Stimulated activated CD8-positive, alpha-beta memory T cell treated with anti-CD3 and anti-CD28 coated beads, Interleukin-12 subunit alpha, Interleukin-12 subunit beta, amount 100 ng/mL, for 24 hours (primary cell): ENCODE results near the gene QPRT.
A peak's percentile ranks its signal among the peaks of the same experiment; 100 is the strongest.
"Not testable (repeated sequence)": the region's sequence is repeated elsewhere in the genome, so short reads cannot be mapped to it uniquely, and the experiment has no call there.

Source experiments
- DNase-seq: peaks from one replicate; pipeline ENCODE4 v3.0.0-alpha.2; 2020; ENCODE audit errors: extremely low read depth

The QPRT gene

DNA sequence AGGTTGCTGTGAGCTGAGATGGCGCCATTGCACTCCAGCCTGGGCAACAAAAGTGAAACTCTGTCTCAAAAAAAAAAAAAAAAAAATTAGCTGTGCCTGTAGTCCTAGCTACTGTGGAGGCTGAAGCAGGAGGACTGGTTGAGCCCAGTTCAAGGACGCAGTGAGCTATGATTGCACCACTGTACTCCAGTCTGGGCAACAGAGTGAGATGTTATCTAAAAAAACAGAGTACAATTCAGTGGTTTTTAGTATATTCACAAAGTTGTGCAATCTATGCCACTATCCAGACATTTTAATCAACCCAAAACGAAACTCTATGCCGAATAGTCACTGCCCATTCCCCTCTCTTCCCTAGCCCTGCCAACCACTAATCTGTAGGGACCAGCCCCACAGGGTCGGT is 41.7 kb downstream of the QPRT start:
- no peak for DNase-seq

DNA sequence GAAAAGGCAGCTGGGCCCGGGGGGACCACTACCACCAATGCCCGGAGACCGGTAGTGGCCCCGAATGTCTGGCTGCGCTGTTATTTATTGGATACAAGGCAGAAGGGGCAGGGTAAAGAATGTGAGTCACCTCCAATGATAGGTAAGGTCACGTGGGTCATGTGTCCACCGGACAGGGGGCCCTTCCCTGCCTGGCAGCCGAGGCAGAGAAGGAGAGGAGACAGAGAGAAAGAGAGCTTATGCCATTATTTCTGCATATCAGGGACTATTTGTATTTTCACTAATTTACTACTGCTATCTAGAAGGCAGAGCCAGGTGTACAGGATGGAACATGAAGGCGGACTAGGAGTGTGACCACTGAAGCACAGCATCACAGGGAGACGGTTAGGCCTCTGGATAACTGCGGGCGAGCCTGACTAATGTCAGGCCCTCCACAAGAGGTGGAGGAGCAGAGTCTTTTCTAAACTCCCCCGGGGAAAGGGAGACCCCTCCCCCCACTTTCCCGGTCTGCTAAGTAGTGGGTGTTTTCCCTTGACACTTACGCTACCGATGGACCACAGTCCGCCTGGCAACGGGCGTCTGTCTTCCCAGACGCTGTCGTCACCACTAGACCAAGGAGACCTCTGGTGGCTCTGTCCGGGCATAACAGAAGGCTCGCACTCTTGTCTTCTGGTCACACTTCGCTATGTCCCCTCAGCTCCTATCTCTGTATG is 42.3 kb downstream of the QPRT start:
- not testable (repeated sequence) for DNase-seq

GRCh38 chr16:29726845-29727377 is 47.9 kb downstream of the QPRT start:
- no peak for DNase-seq

DNA sequence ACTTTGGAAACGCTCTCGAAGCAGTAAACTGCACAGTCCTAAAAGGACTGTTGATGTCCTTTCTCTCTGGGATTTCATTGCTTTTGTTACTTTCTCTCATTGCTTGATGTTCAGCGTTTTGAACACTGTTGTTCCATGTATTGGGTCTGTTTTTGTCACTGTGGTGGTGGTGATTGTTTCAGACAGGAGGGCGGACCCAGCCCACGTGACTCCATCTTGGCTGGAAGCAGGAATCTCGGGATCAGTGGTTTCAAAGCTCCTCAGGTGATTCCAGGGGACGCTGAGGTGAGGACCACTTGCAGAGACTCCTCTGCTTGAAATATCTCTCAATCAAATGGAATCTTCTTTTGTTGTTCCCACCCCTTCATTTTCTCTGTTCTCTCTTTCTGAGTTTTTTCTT is 48.5 kb downstream of the QPRT start:
- no peak for DNase-seq

- DNase-seq = no peak
Measured at GRCh38 chr16:29729116-29729521, 50.1 kb downstream of the QPRT start.

DNA sequence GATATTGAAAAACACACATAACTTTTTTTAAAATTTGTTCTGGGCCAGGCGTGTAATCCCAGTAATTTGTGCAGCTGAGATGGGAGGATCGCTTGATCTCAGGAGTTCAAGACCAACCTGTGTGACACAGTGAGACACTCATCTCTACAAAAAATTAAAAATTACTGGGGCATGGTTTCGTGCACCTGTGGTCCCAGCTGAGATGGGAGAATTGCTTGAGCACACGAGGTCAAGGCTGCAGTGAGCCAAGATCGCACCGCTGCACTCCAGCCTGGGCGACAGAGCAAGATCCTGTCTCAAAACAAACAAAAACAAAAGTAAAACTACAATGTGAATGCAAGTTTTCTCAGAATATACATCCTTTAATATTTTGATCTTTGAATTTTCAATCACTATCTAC is 51.7 kb downstream of the QPRT start:
- no peak for DNase-seq

DNA sequence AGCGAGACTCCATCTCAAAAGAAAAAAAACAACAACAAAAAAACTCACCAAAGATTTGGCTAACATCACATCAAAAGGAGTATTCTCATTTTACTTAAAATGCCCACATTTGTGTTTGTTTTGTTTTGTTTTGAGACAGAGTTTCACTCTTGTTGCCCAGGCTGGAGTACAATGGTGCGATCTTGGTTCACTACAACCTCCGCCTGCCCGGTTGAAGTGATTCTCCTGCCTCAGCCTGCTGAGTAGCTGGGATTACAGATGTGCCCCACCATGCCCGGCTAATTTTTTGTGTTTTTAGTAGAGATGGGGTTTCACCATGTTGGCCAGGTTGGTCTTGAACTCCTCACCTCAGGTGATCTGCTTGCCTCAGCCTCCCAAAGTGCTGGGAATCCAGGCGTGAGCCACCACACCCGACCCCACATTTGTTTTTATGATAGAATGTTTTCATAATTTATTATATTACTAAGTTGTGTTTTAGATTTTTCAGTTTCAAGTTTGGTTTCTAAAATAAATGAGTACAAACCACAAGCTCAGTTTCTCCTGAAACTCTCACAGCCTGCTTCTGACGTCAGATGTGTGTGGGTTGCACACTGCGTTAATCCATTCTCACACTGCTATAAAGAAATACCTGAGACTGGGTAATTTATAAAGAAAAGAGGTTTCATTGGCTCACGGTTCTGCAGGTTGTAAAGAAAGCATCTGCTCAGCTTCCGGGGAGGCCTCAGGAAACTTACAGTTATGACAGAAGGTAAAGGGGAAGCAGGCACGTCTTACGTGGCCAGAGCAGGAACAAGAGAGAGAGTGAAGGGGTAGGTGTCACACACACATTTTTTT is 53.0 kb downstream of the QPRT start:
- DNase-seq = peak; percentile 56

DNA sequence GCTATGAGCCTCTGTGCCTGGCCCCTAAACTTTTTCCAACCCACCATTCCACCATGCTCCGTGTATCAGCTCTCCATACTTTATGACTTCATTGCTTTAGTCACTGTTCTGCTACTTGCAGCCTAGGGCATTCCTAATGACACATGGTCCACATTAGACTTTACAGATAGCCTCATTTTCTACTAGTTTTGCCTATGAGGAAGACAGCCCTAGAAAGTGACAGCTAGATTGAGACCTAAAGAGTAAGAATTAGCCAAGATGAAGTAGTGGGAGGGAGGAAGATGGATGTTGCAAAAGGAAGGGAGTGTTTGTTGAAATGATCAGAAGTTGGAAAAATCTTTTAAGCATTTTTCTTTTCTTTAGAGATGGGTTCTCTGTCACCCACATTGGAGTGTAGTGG is 55.8 kb downstream of the QPRT start:
- no peak for DNase-seq

GRCh38 chr16:29736112-29736511 is 57.1 kb downstream of the QPRT start:
- DNase-seq = no peak

DNA sequence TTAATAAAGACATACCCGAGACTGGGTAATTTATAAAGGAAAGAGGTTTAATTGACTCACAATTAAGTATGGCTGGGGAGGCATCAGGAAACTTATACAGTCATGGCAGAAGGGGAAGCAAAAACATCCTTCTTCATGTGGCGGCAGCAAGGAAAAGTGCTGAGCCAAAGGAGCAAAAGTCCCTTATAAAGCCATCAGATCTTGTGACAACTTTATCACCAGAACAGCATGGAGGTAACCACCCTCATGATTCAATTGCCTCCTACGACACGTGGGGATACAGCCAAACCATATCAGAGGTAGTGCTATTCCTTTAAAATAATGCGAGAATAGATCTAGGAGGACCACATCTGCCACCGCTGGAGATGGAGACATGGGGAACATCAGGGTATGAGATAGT is 57.8 kb downstream of the QPRT start:
- no peak for DNase-seq

GRCh38 chr16:29737713-29738112 is 58.7 kb downstream of the QPRT start:
- no peak for DNase-seq

- no peak for DNase-seq
Measured at GRCh38 chr16:29738514-29738913, 59.5 kb downstream of the QPRT start.

DNA sequence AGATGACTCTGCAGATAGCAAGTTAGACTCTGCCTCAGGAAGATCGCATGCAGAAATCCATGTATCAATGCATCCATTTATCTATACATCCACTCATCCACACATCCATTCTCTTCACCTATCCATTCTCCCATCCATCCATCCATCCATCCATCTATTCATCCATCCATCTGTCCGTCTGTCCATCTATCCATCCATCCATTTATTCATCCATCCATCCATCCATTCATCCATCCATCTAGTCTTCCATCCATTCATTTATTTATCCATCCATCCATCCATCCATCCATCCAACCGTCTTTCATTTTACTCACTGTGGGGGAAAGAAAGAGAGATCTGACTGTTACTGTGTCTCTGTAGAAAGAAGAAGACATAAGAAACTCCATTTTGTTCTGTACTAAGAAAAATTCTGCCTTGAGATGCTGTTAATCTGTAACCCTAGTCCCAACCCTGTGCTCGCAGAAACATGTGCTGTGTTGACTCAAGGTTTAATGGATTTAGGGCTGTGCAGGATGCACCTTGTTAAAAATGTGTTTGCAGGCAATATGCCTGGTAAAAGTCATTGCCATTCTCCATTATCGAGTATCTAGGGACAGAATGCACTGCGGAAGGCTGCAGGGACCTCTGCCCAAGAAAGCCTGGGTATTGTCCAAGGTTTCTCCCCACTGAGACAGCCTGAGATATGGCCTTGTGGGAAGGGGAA is 61.1 kb downstream of the QPRT start:
- not testable (repeated sequence) for DNase-seq

DNA sequence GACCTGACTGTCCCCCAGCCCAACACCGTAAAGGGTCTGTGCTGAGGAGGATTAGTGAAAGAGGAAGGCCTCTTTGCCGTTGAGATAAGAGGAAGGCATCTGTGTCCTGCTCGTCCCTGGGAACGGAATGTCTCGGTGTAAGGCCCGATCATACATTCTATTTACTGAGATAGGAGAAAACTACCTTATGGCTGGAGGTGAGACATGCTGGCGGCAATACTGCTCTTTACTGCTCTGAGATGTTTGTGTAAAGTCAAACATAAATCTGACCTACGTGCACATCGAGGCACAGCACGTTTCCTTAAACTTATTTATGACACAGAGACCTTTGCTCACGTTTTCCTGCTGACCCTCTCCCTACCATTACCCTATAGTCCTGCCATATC is 61.6 kb downstream of the QPRT start:
- DNase-seq = not testable (repeated sequence)

DNA sequence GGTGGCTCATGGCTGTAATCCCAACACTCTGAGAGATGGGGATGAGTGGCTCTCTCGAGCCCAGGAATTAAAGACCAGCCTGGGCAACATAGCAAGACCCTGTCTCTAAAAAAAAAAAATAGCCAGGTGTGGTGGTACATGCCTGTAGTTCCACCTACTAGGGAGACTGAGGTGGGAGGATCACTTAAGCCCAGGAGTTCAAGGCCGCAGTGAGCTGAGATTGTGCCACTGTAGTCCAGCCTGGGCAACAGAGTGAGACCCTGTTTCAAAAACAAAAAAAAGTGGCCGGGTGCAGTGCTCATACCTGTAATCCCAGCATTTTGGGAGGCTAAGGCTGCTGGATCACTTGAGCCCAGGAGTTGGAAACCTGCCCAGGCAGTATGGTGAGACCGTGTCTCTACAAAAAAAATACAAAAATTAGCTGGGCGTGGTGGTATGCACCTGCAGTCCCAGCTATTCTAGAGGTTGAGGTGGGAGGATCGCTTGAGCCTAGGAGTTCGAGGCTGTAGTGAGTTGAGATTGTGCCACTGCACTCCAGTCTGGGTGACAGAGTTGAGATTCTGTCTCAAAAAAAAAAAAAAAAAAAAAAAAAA is 63.8 kb downstream of the QPRT start:
- no peak for DNase-seq

- no peak for DNase-seq
Measured at GRCh38 chr16:29743475-29743826, 64.5 kb downstream of the QPRT start.

GRCh38 chr16:29743827-29744531 is 65.0 kb downstream of the QPRT start:
- DNase-seq = no peak

- DNase-seq = no peak
Measured at GRCh38 chr16:29744541-29745101, 65.6 kb downstream of the QPRT start.

DNA sequence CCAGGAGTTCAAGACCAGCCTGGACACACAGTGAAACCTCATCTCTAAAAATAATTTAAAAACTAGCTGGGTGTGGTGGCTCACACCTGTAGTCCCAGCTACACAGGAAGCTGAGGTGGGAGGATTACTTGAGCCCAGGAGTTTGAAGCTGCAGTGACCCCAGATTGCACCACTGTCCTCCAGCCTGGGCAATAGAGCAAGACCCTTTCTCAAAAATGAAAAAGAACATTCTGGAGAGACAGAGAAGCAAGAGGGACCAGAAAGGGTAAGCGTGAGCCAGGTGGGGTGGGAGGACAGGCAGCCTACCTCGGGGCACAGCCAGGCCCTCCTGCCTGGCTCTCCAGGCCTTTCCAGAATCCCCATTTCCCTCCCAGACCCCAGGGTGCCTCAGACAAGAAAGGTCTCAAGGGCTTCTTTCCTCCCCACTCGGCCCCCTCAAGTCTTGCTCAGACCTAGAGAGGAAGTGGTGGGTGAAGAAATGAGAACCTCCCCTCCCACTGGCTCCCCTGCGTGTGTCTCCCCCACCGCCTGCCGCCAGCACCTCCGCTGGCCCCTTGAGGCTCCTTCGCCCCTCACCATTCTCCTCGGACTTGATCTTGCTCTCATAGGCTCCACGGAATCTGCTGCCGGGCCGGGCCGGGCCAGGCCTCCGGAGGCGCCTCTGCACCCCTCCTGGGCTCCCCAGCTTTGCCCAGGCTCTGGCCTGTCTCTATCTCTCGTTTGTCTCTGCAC is 66.3 kb downstream of the QPRT start:
- peak; percentile 35 for DNase-seq

DNA sequence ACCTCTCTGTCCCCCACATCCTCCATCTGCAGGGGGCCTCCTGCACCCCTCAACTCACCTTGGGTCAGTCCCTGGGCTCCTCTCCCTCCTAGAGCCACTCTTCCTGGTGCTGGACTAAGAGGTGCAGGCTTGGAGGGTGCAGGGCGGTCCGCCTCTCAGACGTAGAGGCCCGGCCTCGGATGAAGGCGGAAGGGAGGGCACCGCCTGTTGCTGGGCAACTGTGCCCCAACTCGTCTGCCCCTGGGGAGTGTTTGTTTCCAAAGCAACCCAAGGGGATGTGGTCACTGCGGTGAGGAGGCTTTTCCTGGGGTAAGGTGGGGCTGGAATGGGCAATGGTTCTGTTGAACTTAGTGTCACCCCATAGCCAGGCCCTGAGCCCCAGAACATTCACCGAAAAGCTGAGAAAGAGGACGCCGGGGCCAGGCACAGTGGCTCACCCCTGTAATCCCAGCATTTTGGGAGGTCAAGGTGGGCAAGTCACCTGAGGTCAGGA is 66.9 kb downstream of the QPRT start, which contains the start of gene C16orf54:
C16orf54 (minus strand) TSS at position 138 of the 493 bp plus-strand sequence. CDS start 1,039 bp downstream, outside the sequence.
- peak; percentile 64 for DNase-seq
